PC-9 (cell line): Measurements from ENCODE around the gene CD247. TPM values are rescaled to one million over a fixed set of nuclear protein-coding genes. Genes with fewer than 3 reads are reported as not detected.

ENCODE experiments used
- BruUV-seq: library from RNA; stranded (reverse); fragments of 400-500 nt; replicated peaks from 2 replicates; lab custom pipeline; 2021; lab: Mats Ljungman, UMichigan
- CTCF ChIA-PET: fragments of 300-600 bp; sonication (Branson Sonifier 250); formaldehyde crosslinking; loops from one replicate; lab custom pipeline; 2022; ENCODE audit warnings: antibody characterized with exemption; lab: Charles Lee
- POLR2A ChIA-PET: fragments of 300-600 bp; sonication (Branson Sonifier 250); formaldehyde crosslinking; loops from one replicate; lab custom pipeline; 2022; ENCODE audit warnings: antibody characterized with exemption; ENCODE audit not compliant: unreplicated experiment; lab: Charles Lee
- DNase-seq, 2 experiments: peaks; one replicate each; pipeline versions ENCODE4 v3.0.0 to v3.0.0-alpha.2; 2015 to 2022; ENCODE audit warnings: mixed read lengths in 1 of 2
- H2AFZ ChIP-seq: fragments of 200-600 bp; sonication (generic); 2 replicates; pipeline ENCODE4 v1.8.1; 2017; ENCODE audit warnings: antibody characterized with exemption
- H3F3A ChIP-seq: fragments of 200-600 bp; sonication (generic); 2 replicates; pipeline ENCODE4 v1.8.1; 2017; ENCODE audit warnings: antibody characterized with exemption, mild to moderate bottlenecking, low read depth; ENCODE audit not compliant: insufficient read depth
- H3K27ac ChIP-seq: fragments of 200-600 bp; sonication (generic); 2 replicates; pipeline ENCODE4 v1.6.1; 2016; ENCODE audit warnings: mixed run types
- H3K27me3 ChIP-seq: fragments of 200-600 bp; sonication (generic); 2 replicates; pipeline ENCODE4 v1.6.1; 2016; ENCODE audit warnings: low read depth, mixed run types; ENCODE audit not compliant: insufficient read depth
- H3K36me3 ChIP-seq: fragments of 200-600 bp; sonication (generic); 2 replicates; pipeline ENCODE4 v1.6.1; 2016; ENCODE audit warnings: low read depth, mixed run types
- H3K4me1 ChIP-seq: fragments of 200-600 bp; sonication (generic); replicated peaks from 2 replicates; pipeline ENCODE4 v1.6.1; 2016; ENCODE audit warnings: mixed run types; ENCODE audit not compliant: insufficient read depth
- H3K4me2 ChIP-seq: fragments of 200-600 bp; sonication (generic); 2 replicates; pipeline ENCODE4 v1.6.1; 2017; ENCODE audit warnings: mixed run types
- H3K4me3 ChIP-seq: fragments of 200-600 bp; sonication (generic); 2 replicates; pipeline ENCODE4 v1.6.1; 2016; ENCODE audit warnings: mixed run types
- H3K79me2 ChIP-seq: fragments of 200-600 bp; sonication (generic); 2 replicates; pipeline ENCODE4 v1.6.1; 2017; ENCODE audit warnings: low read depth, mixed run types
- H3K9me2 ChIP-seq: fragments of 200-600 bp; sonication (generic); 2 replicates; pipeline ENCODE4 v1.8.1; 2017; ENCODE audit warnings: mild to moderate bottlenecking; ENCODE audit not compliant: insufficient read depth
- H3K9me3 ChIP-seq: fragments of 200-600 bp; sonication (generic); 2 replicates; pipeline ENCODE4 v1.8.1; 2016; ENCODE audit warnings: low read depth; ENCODE audit not compliant: insufficient read depth
- H4K20me1 ChIP-seq: fragments of 200-600 bp; sonication (generic); 2 replicates; pipeline ENCODE4 v1.8.1; 2017; ENCODE audit not compliant: insufficient read depth
- EZH2 ChIP-seq: fragments of 200-600 bp; sonication (generic); IDR thresholded peaks from 2 replicates; pipeline ENCODE4 v1.8.0; 2017; ENCODE audit warnings: antibody characterized with exemption, low read depth
- intact Hi-C: fragments of 100-400 bp; cut with micrococcal nuclease; formaldehyde crosslinking; loops from one replicate; pipeline ENCODE4 v1.10.0; 2022; ENCODE audit not compliant: unreplicated experiment
- total RNA-seq: library from RNA; stranded (reverse); gene quantifications from 2 replicates; pipeline ENCODE4 v1.2.3, GENCODE V29; 2021
- TF ChIP-seq, protein P1 (sequence below): fragments of 200-600 bp; sonication (generic); conservative IDR thresholded peaks from 2 replicates; pipeline ENCODE4 v1.6.1; 2017; ENCODE audit warnings: mixed run types, antibody characterized with exemption, mild to moderate bottlenecking, moderate library complexity

The CD247 gene
- total RNA-seq, 1 experiment from 2014 or later, result not detected

GRCh38 chr1:167499106-167499505 is 19.2 kb downstream of the CD247 start:
- Histone ChIP-seq H3K4me1 (no peaks in the 10 kb centered on the region), H3K4me2 (no peak overlapping the region), H3K79me2 (no peaks in the 10 kb centered on the region), H3K9me2 (no peaks in the 10 kb centered on the region), H3K36me3 (no peaks in the 10 kb centered on the region), H3K4me3 (no peak overlapping the region), H4K20me1 (no peaks in the 10 kb centered on the region), H3K27me3 (peaks cover 41% of the 10 kb centered on the region), H3F3A (no peaks in the 10 kb centered on the region), H3K27ac (no peak overlapping the region), H3K9me3 (peaks cover 4% of the 10 kb centered on the region; the same call in 1 of the 2 replicates), H2AFZ (no peak overlapping the region)
- no peak for DNase-seq
- CTCF ChIA-PET, result no interaction called here
- no peak for TF ChIP-seq EZH2
- TF ChIP-seq, protein P1, sequence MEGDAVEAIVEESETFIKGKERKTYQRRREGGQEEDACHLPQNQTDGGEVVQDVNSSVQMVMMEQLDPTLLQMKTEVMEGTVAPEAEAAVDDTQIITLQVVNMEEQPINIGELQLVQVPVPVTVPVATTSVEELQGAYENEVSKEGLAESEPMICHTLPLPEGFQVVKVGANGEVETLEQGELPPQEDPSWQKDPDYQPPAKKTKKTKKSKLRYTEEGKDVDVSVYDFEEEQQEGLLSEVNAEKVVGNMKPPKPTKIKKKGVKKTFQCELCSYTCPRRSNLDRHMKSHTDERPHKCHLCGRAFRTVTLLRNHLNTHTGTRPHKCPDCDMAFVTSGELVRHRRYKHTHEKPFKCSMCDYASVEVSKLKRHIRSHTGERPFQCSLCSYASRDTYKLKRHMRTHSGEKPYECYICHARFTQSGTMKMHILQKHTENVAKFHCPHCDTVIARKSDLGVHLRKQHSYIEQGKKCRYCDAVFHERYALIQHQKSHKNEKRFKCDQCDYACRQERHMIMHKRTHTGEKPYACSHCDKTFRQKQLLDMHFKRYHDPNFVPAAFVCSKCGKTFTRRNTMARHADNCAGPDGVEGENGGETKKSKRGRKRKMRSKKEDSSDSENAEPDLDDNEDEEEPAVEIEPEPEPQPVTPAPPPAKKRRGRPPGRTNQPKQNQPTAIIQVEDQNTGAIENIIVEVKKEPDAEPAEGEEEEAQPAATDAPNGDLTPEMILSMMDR, result no peak
- intact Hi-C loops, result no loop called here
- POLR2A ChIA-PET, result no interaction called here
- no TSS peak for BruUV-seq

DNA sequence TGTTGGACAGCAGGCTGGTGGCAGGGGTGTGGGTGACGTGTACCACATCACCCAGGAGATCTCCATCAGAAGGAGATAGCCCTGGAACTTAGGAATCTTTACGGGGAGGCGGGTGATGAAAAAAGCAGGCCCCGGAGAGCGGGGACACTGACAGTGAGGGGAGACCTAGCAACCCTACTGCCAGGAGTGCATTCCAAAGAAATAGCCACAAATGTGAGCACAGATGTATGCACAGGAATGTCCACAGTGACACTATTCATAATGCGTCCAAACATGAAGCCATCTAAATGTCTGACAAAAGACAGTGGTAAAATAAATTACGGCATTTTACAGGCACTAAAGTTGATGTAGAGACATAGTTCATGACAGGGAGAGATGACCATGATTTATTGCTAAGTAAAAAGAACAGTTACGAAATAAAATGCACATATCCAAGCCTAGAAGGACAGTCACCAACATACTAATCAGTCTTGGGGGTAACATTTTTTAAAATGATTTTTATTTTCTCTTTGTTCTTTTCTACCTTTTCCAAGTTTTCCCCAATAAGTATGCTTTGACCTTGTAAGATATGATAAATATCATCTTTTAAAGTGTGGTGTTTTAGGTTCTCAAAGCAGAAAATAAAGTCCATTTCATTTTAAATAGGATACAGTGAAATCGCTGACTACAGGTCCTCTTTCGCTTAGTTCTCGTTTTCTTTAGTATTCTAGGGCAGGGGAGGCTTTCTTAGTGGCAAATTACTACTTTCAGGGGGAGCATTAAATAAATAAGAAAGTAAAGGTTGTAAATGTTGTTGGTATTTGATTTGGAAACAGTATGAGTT is 21.3 kb downstream of the CD247 start:
- Histone ChIP-seq H3K4me1 (no peaks in the 10 kb centered on the region), H3K36me3 (no peaks in the 10 kb centered on the region), H2AFZ (no peak overlapping the region), H3K27ac (no peak overlapping the region), H3K4me2 (no peak overlapping the region), H3K4me3 (no peak overlapping the region), H3F3A (no peaks in the 10 kb centered on the region), H3K9me3 (peaks cover 4% of the 10 kb centered on the region; the same call in 1 of the 2 replicates), H3K9me2 (no peaks in the 10 kb centered on the region), H4K20me1 (no peaks in the 10 kb centered on the region), H3K79me2 (no peaks in the 10 kb centered on the region), H3K27me3 (peaks cover 37% of the 10 kb centered on the region)
- TF ChIP-seq, protein P1, result no peak
- TF ChIP-seq EZH2, result no peak
- DNase-seq, result no peak
- intact Hi-C loops, result no loop called here
- ChIA-PET POLR2A (no interaction called here), CTCF (interaction anchor here (0.6 kb wide), 1 partner anchor 599 kb away, joined by 4 read pairs; no protein-coding TSS in a partner anchor)
- BruUV-seq, result no TSS peak

DNA sequence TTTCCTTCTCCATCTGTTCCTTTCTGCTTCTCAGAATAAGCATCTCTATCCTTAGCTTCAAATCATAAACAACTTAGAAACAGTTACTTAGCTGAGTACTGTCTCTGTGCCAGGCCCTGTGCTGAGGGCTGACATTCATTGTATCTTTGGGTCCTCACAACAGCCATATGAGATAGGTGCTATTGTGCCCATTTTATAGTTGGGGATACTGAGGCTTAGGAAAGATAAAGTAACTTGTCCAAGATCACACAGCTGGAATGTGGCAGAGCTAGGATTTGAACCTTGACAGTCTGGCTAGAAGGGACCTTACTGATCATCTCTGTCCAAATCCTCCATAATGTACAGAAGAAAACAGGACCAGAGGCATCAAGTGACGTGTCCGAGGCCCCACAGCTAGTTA is 25.0 kb downstream of the CD247 start:
- no TSS peak for BruUV-seq
- CTCF ChIA-PET, result no interaction called here
- intact Hi-C loops, result no loop called here

More for the DNA sequence above, 25.0 kb downstream of the CD247 start:
- no peaks in the 10 kb centered on the region for H3K36me3 ChIP-seq
- H3K79me2 ChIP-seq, result no peaks in the 10 kb centered on the region
- no peaks in the 10 kb centered on the region for H4K20me1 ChIP-seq
- H3K4me3 ChIP-seq, result no peak overlapping the region
- no peaks in the 10 kb centered on the region for H3K9me3 ChIP-seq
- no peaks in the 10 kb centered on the region for H3K4me1 ChIP-seq
- no peaks in the 10 kb centered on the region for H3F3A ChIP-seq
- no peak for DNase-seq
- TF ChIP-seq, protein P1, result no peak
- TF ChIP-seq EZH2, result no peak
- H3K9me2 ChIP-seq, result no peaks in the 10 kb centered on the region
- H2AFZ ChIP-seq, result no peak overlapping the region
- POLR2A ChIA-PET, result no interaction called here
- no peak overlapping the region for H3K27ac ChIP-seq
- no peak overlapping the region for H3K4me2 ChIP-seq
- H3K27me3 ChIP-seq, result peaks cover 19% of the 10 kb centered on the region
